Activated T-helper 1 cell treated with anti-CD3 and anti-CD28 coated beads, Interleukin-12 subunit alpha, Interleukin-12 subunit beta, Interleukin-2, Interleukin-4 antibody, amounts not matched to agents 30 ng/mL and 10 ng/mL and 1 ng/mL, durations not matched to agents 14 hours and 24 hours and 36 hours (primary cell): ENCODE data around the gene RGS16. TPM values are rescaled to one million over a fixed set of nuclear protein-coding genes. Genes with fewer than 3 reads are reported as not detected.

Source experiments
- DNase-seq: peaks from one replicate; pipeline ENCODE4 v3.0.0; 2021; ENCODE audit warnings: low spot score
- H3K27ac Mint-ChIP-seq: one replicate; pipeline ENCODE4 v1.8.0; 2021; ENCODE audit warnings: mild to moderate bottlenecking, mixed read lengths
- H3K27me3 Mint-ChIP-seq: one replicate; pipeline ENCODE4 v1.8.0; 2022; ENCODE audit warnings: mild to moderate bottlenecking, moderate library complexity, mixed read lengths; ENCODE audit not compliant: insufficient read depth
- H3K36me3 Mint-ChIP-seq: one replicate; pipeline ENCODE4 v1.8.0; 2021; ENCODE audit warnings: low read depth, mixed read lengths
- H3K4me1 Mint-ChIP-seq: one replicate; pipeline ENCODE4 v1.8.0; 2021; ENCODE audit warnings: low read depth, mixed read lengths
- H3K4me3 Mint-ChIP-seq: one replicate; pipeline ENCODE4 v1.8.0; 2021; ENCODE audit warnings: mild to moderate bottlenecking, moderate library complexity, mixed read lengths
- H3K9me3 Mint-ChIP-seq: one replicate; pipeline ENCODE4 v1.8.0; 2021; ENCODE audit warnings: mixed read lengths
- intact Hi-C: fragments of 100-400 bp; cut with micrococcal nuclease; formaldehyde crosslinking; loops from one replicate; pipeline ENCODE4 v1.15.1; 2024
- total RNA-seq: library from RNA; stranded (reverse); gene quantifications from 2 replicates; pipeline ENCODE4 v1.2.3, GENCODE V29; 2022

The RGS16 gene
- 138 and 143 TPM in 2 replicates for total RNA-seq

DNA sequence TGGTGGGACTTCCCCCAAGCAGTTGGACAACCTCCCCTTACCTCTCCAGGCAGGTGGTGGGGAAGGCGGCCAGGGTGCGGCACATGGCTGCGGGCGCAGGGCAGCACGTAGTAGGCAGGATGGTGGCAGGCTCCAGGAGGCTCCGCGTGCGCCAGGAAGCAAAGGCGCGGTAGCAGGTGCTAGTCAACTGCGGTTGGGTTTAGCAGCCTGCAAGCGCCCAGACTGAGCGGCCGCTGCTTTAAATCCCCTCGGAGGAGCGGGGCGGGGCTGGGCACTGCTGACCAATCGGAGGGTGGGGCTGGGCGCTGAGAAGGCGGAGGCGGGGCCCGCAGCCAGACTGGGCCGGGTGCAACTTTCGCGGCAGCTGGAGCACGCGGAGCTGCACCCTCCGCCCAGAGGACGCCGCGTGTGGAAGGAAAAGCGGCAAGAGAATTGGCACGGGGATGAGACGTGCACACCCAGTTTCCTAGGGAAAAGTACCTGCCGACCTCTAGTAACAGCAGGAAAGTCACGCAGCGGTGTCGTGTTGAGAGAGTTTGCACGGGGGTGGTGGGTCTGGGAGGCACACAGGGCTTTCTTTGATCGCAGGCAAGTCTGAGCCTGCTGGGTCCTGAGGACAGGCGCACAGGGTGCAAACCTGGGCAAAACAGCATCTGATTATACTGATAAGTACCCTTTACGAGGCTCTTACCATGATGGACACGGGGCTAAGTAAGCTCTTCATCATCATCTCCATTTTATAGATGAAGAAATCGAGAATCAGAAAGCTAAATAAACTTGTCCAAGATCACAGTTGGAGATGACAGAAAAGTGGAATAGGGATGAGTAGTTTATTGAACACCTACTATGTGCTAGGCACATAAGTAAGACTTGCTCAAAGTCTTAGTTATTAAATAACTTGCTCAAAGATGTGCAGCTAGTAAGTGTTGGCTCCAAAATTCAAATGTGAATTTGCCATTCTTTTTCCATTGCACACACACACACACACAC is at the start of gene RGS16:
Gene RGS16, minus strand, starts transcription at position 215 of the 990 bp plus-strand sequence. Its CDS starts 130 bp downstream, at position 85.
- Mint-ChIP-seq H3K36me3 (peaks cover 4% of the 10 kb centered on the region), H3K4me3 (peak within 1 kb of the TSS; percentile 25), H3K27me3 (peaks cover 2% of the 10 kb centered on the region), H3K4me1 (peaks cover 50% of the 10 kb centered on the region), H3K27ac (no peak within 1 kb of the TSS), H3K9me3 (no peaks in the 10 kb centered on the region)
- intact Hi-C loops: loop anchor here (1.0 to 10.0 kb wide), 8 partner anchors 11 to 868 kb away; partner anchors contain the start of gene SMG7
- peak; percentile 91 for DNase-seq

DNA sequence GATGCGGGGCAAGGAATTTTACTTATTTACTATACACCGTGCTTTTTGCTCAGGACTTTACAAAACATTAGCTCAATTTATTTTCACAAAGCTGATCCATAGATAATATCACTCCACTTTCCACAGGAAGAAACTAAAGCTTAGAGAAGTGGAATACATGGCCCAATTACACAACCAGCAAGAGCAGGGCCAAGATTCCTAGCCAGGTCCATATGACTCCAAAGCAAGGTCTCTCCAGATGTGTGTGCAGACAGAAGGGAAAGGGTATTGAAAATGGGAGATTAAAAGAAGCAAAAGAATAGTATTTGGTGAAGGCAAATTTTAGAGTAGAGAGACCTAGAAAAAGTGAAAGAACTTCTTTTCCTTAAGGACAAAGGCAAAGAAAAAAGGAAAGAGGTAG is 49.8 kb upstream of the RGS16 start:
- intact Hi-C loops: no loop called here
- DNase-seq: no peak
- no peak overlapping the region for H3K27ac Mint-ChIP-seq
- no peaks in the 10 kb centered on the region for H3K4me1 Mint-ChIP-seq
- no peaks in the 10 kb centered on the region for H3K36me3 Mint-ChIP-seq
- peaks cover 16% of the 10 kb centered on the region for H3K27me3 Mint-ChIP-seq
- no peaks in the 10 kb centered on the region for H3K9me3 Mint-ChIP-seq
- H3K4me3 Mint-ChIP-seq: no peak overlapping the region

GRCh38 chr1:182652933-182653332 is 48.7 kb upstream of the RGS16 start:
- H3K4me3 Mint-ChIP-seq: no peak overlapping the region
- DNase-seq: no peak
- H3K9me3 Mint-ChIP-seq: no peaks in the 10 kb centered on the region
- intact Hi-C loops: no loop called here
- no peaks in the 10 kb centered on the region for H3K4me1 Mint-ChIP-seq
- no peak overlapping the region for H3K27ac Mint-ChIP-seq
- no peaks in the 10 kb centered on the region for H3K36me3 Mint-ChIP-seq
- peaks cover 8% of the 10 kb centered on the region for H3K27me3 Mint-ChIP-seq

GRCh38 chr1:182651339-182651724 is 47.1 kb upstream of the RGS16 start:
- H3K27me3 Mint-ChIP-seq: peaks cover under 1% of the 10 kb centered on the region
- no peak overlapping the region for H3K4me3 Mint-ChIP-seq
- H3K4me1 Mint-ChIP-seq: no peaks in the 10 kb centered on the region
- no peak overlapping the region for H3K27ac Mint-ChIP-seq
- H3K9me3 Mint-ChIP-seq: no peaks in the 10 kb centered on the region
- H3K36me3 Mint-ChIP-seq: no peaks in the 10 kb centered on the region
- no peak for DNase-seq
- intact Hi-C loops: no loop called here

GRCh38 chr1:182650678-182651338 is 46.6 kb upstream of the RGS16 start:
- H3K36me3 Mint-ChIP-seq: no peaks in the 10 kb centered on the region
- no peaks in the 10 kb centered on the region for H3K4me1 Mint-ChIP-seq
- intact Hi-C loops: no loop called here
- no peak for DNase-seq
- no peak overlapping the region for H3K4me3 Mint-ChIP-seq
- no peaks in the 10 kb centered on the region for H3K9me3 Mint-ChIP-seq
- H3K27me3 Mint-ChIP-seq: no peaks in the 10 kb centered on the region
- no peak overlapping the region for H3K27ac Mint-ChIP-seq

GRCh38 chr1:182649041-182649440 is 44.9 kb upstream of the RGS16 start:
- intact Hi-C loops: no loop called here
- H3K4me3 Mint-ChIP-seq: no peak overlapping the region
- H3K4me1 Mint-ChIP-seq: peaks cover 5% of the 10 kb centered on the region
- DNase-seq: no peak
- peaks cover 5% of the 10 kb centered on the region for H3K9me3 Mint-ChIP-seq
- peaks cover 3% of the 10 kb centered on the region for H3K36me3 Mint-ChIP-seq
- no peak overlapping the region for H3K27ac Mint-ChIP-seq
- no peaks in the 10 kb centered on the region for H3K27me3 Mint-ChIP-seq

- Mint-ChIP-seq H3K27ac (no peak overlapping the region), H3K4me3 (no peak overlapping the region), H3K27me3 (peaks cover 2% of the 10 kb centered on the region), H3K9me3 (peaks cover 13% of the 10 kb centered on the region), H3K4me1 (peaks cover 5% of the 10 kb centered on the region), H3K36me3 (peaks cover 3% of the 10 kb centered on the region)
- intact Hi-C loops: no loop called here
- DNase-seq: no peak
Observed at GRCh38 chr1:182646739-182647138, 42.5 kb upstream of the RGS16 start.

DNA sequence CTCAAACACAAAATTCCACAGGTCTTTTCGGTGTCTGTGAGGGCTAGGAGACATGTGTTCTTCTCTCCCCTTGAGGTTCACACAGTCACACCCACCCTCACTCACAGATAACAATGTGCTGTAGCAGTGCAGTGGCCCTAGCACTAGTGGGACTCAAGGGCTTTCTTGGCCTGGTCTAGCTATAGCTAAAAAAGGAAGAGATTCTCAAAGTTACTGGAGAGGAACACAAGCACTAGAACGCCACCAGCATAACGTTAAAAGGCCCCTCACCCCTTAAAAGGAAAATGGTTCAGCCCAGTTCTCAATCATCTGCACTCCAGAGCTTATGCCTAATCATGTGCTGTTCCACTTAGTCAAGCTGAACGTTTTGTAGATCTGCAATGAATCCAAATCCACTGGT is 40.7 kb upstream of the RGS16 start:
- peaks cover 10% of the 10 kb centered on the region for H3K4me1 Mint-ChIP-seq
- H3K27ac Mint-ChIP-seq: no peak overlapping the region
- no peak overlapping the region for H3K4me3 Mint-ChIP-seq
- peaks cover 13% of the 10 kb centered on the region for H3K9me3 Mint-ChIP-seq
- intact Hi-C loops: no loop called here
- peaks cover 3% of the 10 kb centered on the region for H3K36me3 Mint-ChIP-seq
- DNase-seq: no peak
- H3K27me3 Mint-ChIP-seq: peaks cover 8% of the 10 kb centered on the region

DNA sequence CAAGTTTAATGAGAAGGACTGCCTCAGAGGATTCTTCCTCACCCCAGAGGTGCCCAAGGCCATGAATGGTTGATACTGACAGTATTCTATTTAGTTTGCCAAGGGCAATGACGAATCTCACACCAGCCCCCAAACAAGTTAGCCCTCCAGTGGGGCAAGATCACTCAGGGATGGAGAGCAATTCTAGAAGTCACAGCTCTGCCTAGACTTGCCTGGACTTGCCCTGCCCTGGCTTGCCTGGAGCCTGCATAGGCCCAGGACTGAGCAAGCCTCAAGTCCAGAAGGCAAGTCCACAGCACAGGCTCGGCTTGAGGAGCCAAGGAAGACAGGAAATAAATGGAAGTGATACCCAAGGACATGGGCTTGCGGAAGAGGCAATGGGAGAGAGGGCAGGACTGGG is 39.5 kb upstream of the RGS16 start:
- intact Hi-C loops: no loop called here
- peaks cover 8% of the 10 kb centered on the region for H3K27me3 Mint-ChIP-seq
- H3K36me3 Mint-ChIP-seq: peaks cover 3% of the 10 kb centered on the region
- peaks cover 10% of the 10 kb centered on the region for H3K4me1 Mint-ChIP-seq
- H3K4me3 Mint-ChIP-seq: no peak overlapping the region
- DNase-seq: no peak
- no peak overlapping the region for H3K27ac Mint-ChIP-seq
- peaks cover 13% of the 10 kb centered on the region for H3K9me3 Mint-ChIP-seq

DNA sequence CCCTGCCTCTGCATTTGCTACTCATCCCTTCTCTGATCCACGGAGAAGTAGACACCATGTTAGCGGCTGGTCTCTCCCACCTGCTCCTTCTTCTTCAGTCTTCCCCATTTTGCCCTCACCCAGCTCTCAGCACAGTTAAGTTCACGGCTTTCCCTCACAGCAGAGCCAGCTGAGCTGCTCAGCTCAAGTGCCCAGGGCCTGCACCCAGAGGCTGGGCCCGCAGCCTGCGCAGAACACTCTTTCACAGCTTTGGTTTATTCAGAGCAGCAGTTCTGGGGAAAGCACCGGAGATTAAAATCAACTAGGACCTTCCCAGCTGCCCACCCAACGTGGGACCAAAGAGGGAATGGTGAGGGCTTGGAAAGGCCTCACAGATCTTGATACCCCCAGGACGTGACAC is 38.3 kb upstream of the RGS16 start:
- Mint-ChIP-seq H3K4me3 (no peak overlapping the region), H3K27me3 (peaks cover 8% of the 10 kb centered on the region), H3K27ac (no peak overlapping the region), H3K36me3 (peaks cover 3% of the 10 kb centered on the region), H3K9me3 (peaks cover 13% of the 10 kb centered on the region), H3K4me1 (peaks cover 10% of the 10 kb centered on the region)
- no peak for DNase-seq
- intact Hi-C loops: no loop called here

GRCh38 chr1:182641561-182641960 is 37.4 kb upstream of the RGS16 start:
- intact Hi-C loops: no loop called here
- H3K9me3 Mint-ChIP-seq: peaks cover 13% of the 10 kb centered on the region
- H3K36me3 Mint-ChIP-seq: peaks cover 3% of the 10 kb centered on the region
- peaks cover 8% of the 10 kb centered on the region for H3K27me3 Mint-ChIP-seq
- peaks cover 10% of the 10 kb centered on the region for H3K4me1 Mint-ChIP-seq
- no peak for DNase-seq
- no peak overlapping the region for H3K27ac Mint-ChIP-seq
- no peak overlapping the region for H3K4me3 Mint-ChIP-seq

DNA sequence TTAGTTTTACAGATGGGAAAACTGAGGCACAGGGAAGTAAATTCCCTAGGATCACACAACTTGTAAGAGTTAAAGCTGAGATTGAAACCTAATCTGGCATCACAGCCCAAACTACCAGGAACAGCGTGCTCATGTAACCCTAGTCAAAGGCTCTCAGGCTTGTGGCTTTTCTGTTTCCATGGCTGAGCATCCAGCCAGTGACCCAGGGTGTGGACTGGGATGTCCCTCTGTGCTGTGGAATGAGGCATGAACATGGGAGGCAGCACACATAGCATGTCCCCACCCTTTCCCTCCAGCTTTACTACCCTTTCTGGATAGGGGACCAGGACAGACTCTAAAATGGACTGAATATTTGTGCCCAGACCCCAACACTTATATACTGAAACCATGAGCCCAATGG is 35.1 kb upstream of the RGS16 start:
- H3K9me3 Mint-ChIP-seq: peaks cover 10% of the 10 kb centered on the region
- no peak overlapping the region for H3K4me3 Mint-ChIP-seq
- peaks cover 5% of the 10 kb centered on the region for H3K4me1 Mint-ChIP-seq
- no peaks in the 10 kb centered on the region for H3K36me3 Mint-ChIP-seq
- no peak for DNase-seq
- intact Hi-C loops: no loop called here
- H3K27ac Mint-ChIP-seq: no peak overlapping the region
- peaks cover 15% of the 10 kb centered on the region for H3K27me3 Mint-ChIP-seq

DNA sequence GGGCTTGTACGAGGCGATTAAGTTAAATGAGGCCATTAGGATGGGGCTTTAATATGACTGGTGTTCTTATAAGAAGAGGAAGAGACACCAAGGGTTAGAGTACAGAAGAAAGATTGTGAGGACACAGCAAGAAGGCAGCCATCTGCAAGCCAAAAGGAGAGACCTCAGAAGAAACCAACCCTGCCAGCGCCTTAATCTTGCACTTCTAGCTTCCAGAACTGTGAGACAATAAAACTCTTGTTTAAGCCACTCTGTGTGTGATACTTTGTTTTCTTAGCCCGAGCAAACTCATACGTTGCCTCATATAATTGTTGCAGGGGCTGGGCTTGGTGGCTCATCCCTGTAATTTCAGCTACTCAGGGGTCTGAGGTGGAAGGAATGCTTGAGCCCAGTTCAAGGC is 33.6 kb upstream of the RGS16 start:
- intact Hi-C loops: no loop called here
- Mint-ChIP-seq H3K4me1 (peaks cover 21% of the 10 kb centered on the region), H3K9me3 (peaks cover 1% of the 10 kb centered on the region), H3K27me3 (peaks cover 17% of the 10 kb centered on the region), H3K36me3 (peaks cover 2% of the 10 kb centered on the region), H3K4me3 (no peak overlapping the region), H3K27ac (no peak overlapping the region)
- no peak for DNase-seq
